Mesenchymal stem cell (in vitro differentiated cells and primary cell): ENCODE data around the gene TOMM40.
A peak's percentile ranks its signal among the peaks of the same experiment; 100 is the strongest.
"Not testable (repeated sequence)": the region's sequence is repeated elsewhere in the genome, so short reads cannot be mapped to it uniquely, and the experiment has no call there.

ENCODE experiments used
- DNase-seq: peaks from one replicate; pipeline ENCODE4 v3.0.0-alpha.2; 2013
- H2AFZ ChIP-seq: one replicate; pipeline ENCODE4 v1.6.1; 2013; ENCODE audit warnings: low read depth, mild to moderate bottlenecking, control low read depth, inconsistent platforms, low read length, moderate library complexity
- H2AK5ac ChIP-seq: 2 replicates; pipeline ENCODE4 v1.6.1; 2013; ENCODE audit warnings: low read length, moderate library complexity, mild to moderate bottlenecking, inconsistent platforms; ENCODE audit not compliant: severe bottlenecking
- H2BK120ac ChIP-seq: one replicate; pipeline ENCODE4 v1.6.1; 2013; ENCODE audit warnings: low read depth, mild to moderate bottlenecking, inconsistent platforms, low read length, moderate library complexity
- H2BK12ac ChIP-seq, 2 experiments: one replicate each; pipeline ENCODE4 v1.6.1; 2013; ENCODE audit warnings: inconsistent platforms in 2 of 2, low read length in 2 of 2, mild to moderate bottlenecking in 2 of 2, moderate library complexity in 2 of 2, control low read depth in 1 of 2
- H2BK15ac ChIP-seq: one replicate; pipeline ENCODE4 v1.6.1; 2013; ENCODE audit warnings: mild to moderate bottlenecking, low read depth, inconsistent platforms; ENCODE audit not compliant: poor library complexity, severe bottlenecking
- H2BK5ac ChIP-seq: 2 replicates; pipeline ENCODE4 v1.6.1; 2013; ENCODE audit warnings: low read depth, mild to moderate bottlenecking, low read length, control low read depth, inconsistent platforms; ENCODE audit not compliant: poor library complexity, severe bottlenecking
- H3K14ac ChIP-seq, 2 experiments: one replicate each; pipeline ENCODE4 v1.6.1; 2013; ENCODE audit warnings: inconsistent platforms in 2 of 2, low read length in 2 of 2, control low read depth in 1 of 2, mild to moderate bottlenecking in 1 of 2, moderate library complexity in 1 of 2
- H3K18ac ChIP-seq, 2 experiments: one replicate each; pipeline ENCODE4 v1.6.1; 2013; ENCODE audit warnings: inconsistent platforms in 2 of 2, low read length in 2 of 2, control low read depth in 1 of 2, low read depth in 1 of 2, mild to moderate bottlenecking in 1 of 2
- H3K23ac ChIP-seq, 2 experiments: one replicate each; pipeline ENCODE4 v1.6.1; 2013; ENCODE audit warnings: inconsistent platforms in 2 of 2, low read length in 2 of 2, mild to moderate bottlenecking in 2 of 2, moderate library complexity in 2 of 2, control low read depth in 1 of 2
- H3K27ac ChIP-seq: 2 replicates; pipeline ENCODE4 v1.5.1; 2013; ENCODE audit warnings: mild to moderate bottlenecking, moderate library complexity, low read length, control low read depth, inconsistent platforms; ENCODE audit not compliant: poor library complexity, severe bottlenecking
- H3K27me3 ChIP-seq, 2 experiments: 2 replicates each; pipeline versions ENCODE4 v1.6.1 to v1.7.0; 2013; ENCODE audit warnings: low read length in 2 of 2, mild to moderate bottlenecking in 2 of 2, moderate library complexity in 2 of 2, control low read depth in 1 of 2, inconsistent platforms in 1 of 2; ENCODE audit not compliant: control insufficient read depth in 1 of 2, insufficient read depth in 1 of 2
- H3K36me3 ChIP-seq, 2 experiments: 2 replicates each; pipeline versions ENCODE4 v1.6.1 to v1.7.0; 2013; ENCODE audit warnings: low read length in 2 of 2, control low read depth in 1 of 2, inconsistent platforms in 1 of 2, low read depth in 1 of 2, mild to moderate bottlenecking in 1 of 2; ENCODE audit not compliant: insufficient read depth in 2 of 2, control insufficient read depth in 1 of 2
- H3K4ac ChIP-seq, 2 experiments: one replicate each; pipeline ENCODE4 v1.6.1; 2013; ENCODE audit warnings: inconsistent platforms in 2 of 2, low read length in 2 of 2, mild to moderate bottlenecking in 2 of 2, moderate library complexity in 2 of 2, control low read depth in 1 of 2, low read depth in 1 of 2
- H3K4me1 ChIP-seq: 2 replicates; pipeline ENCODE4 v1.6.1; 2013; ENCODE audit warnings: low read depth, low read length, control low read depth; ENCODE audit not compliant: control insufficient read depth, insufficient read depth
- H3K4me2 ChIP-seq: 2 replicates; pipeline ENCODE4 v1.6.1; 2013; ENCODE audit warnings: low read length, mild to moderate bottlenecking, inconsistent platforms; ENCODE audit not compliant: poor library complexity, severe bottlenecking
- H3K4me3 ChIP-seq, 2 experiments: 2 replicates each; pipeline versions ENCODE4 v1.5.1 to v1.7.0; 2013; ENCODE audit warnings: low read length in 2 of 2, mild to moderate bottlenecking in 2 of 2, control low read depth in 1 of 2, low read depth in 1 of 2; ENCODE audit not compliant: insufficient read depth in 1 of 2
- H3K79me1 ChIP-seq: replicated peaks from 2 replicates; pipeline ENCODE4 v1.6.1; 2013; ENCODE audit warnings: mild to moderate bottlenecking, control low read depth, low read length, inconsistent platforms; ENCODE audit not compliant: poor library complexity, severe bottlenecking
- H3K9ac ChIP-seq: 2 replicates; pipeline ENCODE4 v1.7.0; 2013; ENCODE audit warnings: mild to moderate bottlenecking, low read length, moderate library complexity
- H3K9me3 ChIP-seq: 2 replicates; pipeline ENCODE4 v1.7.0; 2013; ENCODE audit warnings: mild to moderate bottlenecking, low read length; ENCODE audit not compliant: control insufficient read depth
- H4K8ac ChIP-seq: one replicate; pipeline ENCODE4 v1.6.1; 2013; ENCODE audit warnings: inconsistent platforms, mild to moderate bottlenecking, low read length, moderate library complexity
- H4K91ac ChIP-seq: one replicate; pipeline ENCODE4 v1.6.1; 2013; ENCODE audit warnings: mild to moderate bottlenecking, low read length, inconsistent platforms
- WGBS: methylation state at CpG from one replicate; pipeline ENCODE4 v1.1.7; 2013; ENCODE audit warnings: mixed read lengths; 5-methylcytosine and 5-hydroxymethylcytosine counted together

The TOMM40 gene

GRCh38 chr19:44912854-44913253 is 21.8 kb downstream of the TOMM40 start:
- no peak for DNase-seq
- Histone ChIP-seq H2BK15ac (peak overlapping the region; percentile 48), H3K4ac (peak overlapping the region in 1 of 2 experiments; percentile 85), H3K4me3 (no peak overlapping the region), H2BK12ac (peak overlapping the region; percentile 33 to 67), H3K9ac (no peak overlapping the region), H3K27ac (no peak overlapping the region), H4K8ac (no peak overlapping the region), H2AFZ (no peak overlapping the region), H3K4me2 (no peak overlapping the region), H3K27me3 (no peaks in the 10 kb centered on the region), H3K23ac (no peak overlapping the region), H3K14ac (no peak overlapping the region), H4K91ac (peak overlapping the region; percentile 91), H3K36me3 (peaks cover 0 to 11% of the 10 kb centered on the region in 2 experiments), H2AK5ac (no peak overlapping the region), H3K79me1 (no peaks in the 10 kb centered on the region), H3K4me1 (peaks cover 17% of the 10 kb centered on the region), H2BK120ac (no peak overlapping the region), H2BK5ac (no peak overlapping the region), H3K18ac (peak overlapping the region in 1 of 2 experiments; percentile 18), H3K9me3 (no peaks in the 10 kb centered on the region)
- WGBS: 77% methylated on average over 6 of the region's 6 CpGs

- not testable (repeated sequence) for H3K9me3 ChIP-seq, H3K4me2 ChIP-seq, H2BK5ac ChIP-seq, H2BK120ac ChIP-seq, H2AK5ac ChIP-seq, H3K27ac ChIP-seq, DNase-seq, H3K9ac ChIP-seq, H3K27me3 ChIP-seq, H2AFZ ChIP-seq, H3K36me3 ChIP-seq, H3K79me1 ChIP-seq, H2BK15ac ChIP-seq, H3K23ac ChIP-seq
- H3K4me3 ChIP-seq: peak overlapping the region in 1 of 2 experiments; percentile 72
- peak overlapping the region; percentile 30 for H4K8ac ChIP-seq
- WGBS: 69% methylated on average over 20 of the region's 23 CpGs
- H3K4ac ChIP-seq: peak overlapping the region; percentile 6 to 80
- peak overlapping the region in 1 of 2 experiments; percentile 9 for H3K14ac ChIP-seq
- peak overlapping the region; percentile 7 to 33 for H2BK12ac ChIP-seq
- peak overlapping the region; percentile 53 for H4K91ac ChIP-seq
- peaks cover 17% of the 10 kb centered on the region for H3K4me1 ChIP-seq
- H3K18ac ChIP-seq: peak overlapping the region; percentile 71 to 91
These were observed 22.7 kb downstream of the TOMM40 start for GRCh38 chr19:44913512-44914432.

GRCh38 chr19:44914433-44915206 is 23.6 kb downstream of the TOMM40 start, which contains the start of gene APOC1:
Gene APOC1 (plus strand): TSS chr19:44914608. CDS start chr19:44914892, 284 bp downstream.
- peak within 1 kb of the TSS; percentile 89 for H3K9ac ChIP-seq
- peak; percentile 92 for DNase-seq
- not testable (repeated sequence) for H2BK15ac ChIP-seq, H2BK5ac ChIP-seq, H3K79me1 ChIP-seq, H3K27me3 ChIP-seq, H2AK5ac ChIP-seq, H2BK120ac ChIP-seq, H3K36me3 ChIP-seq, H3K9me3 ChIP-seq, H3K27ac ChIP-seq
- H3K4me1 ChIP-seq: peaks cover 17% of the 10 kb centered on the region
- WGBS: 4% methylated on average over 15 of the region's 28 CpGs
- peak within 1 kb of the TSS; percentile 34 to 72 for H3K4me3 ChIP-seq
- peak within 1 kb of the TSS; percentile 43 for H2AFZ ChIP-seq
- peak within 1 kb of the TSS; percentile 53 for H4K91ac ChIP-seq
- H3K4ac ChIP-seq: peak within 1 kb of the TSS; percentile 49 to 80
- peak within 1 kb of the TSS; percentile 33 to 83 for H2BK12ac ChIP-seq
- peak within 1 kb of the TSS; percentile 36 for H4K8ac ChIP-seq
- H3K18ac ChIP-seq: peak within 1 kb of the TSS; percentile 71 to 91
- H3K14ac ChIP-seq: peak within 1 kb of the TSS in 1 of 2 experiments; percentile 92
- peak within 1 kb of the TSS; percentile 64 for H3K4me2 ChIP-seq
- H3K23ac ChIP-seq: peak within 1 kb of the TSS in 1 of 2 experiments; percentile 50
